GM10248 (cell line): ENCODE data around the gene TEX55.
"Not testable (repeated sequence)": the region's sequence is repeated elsewhere in the genome, so short reads cannot be mapped to it uniquely, and the experiment has no call there.

Experiments
- CTCF ChIA-PET: fragments of 300-600 bp; sonication (Branson Sonifier 250); formaldehyde crosslinking; extraction: SDS; loops from one replicate; lab custom pipeline; 2021; ENCODE audit warnings: antibody characterized with exemption; lab: Yijun Ruan, JAX
- POLR2A ChIA-PET: fragments of 350-650 bp; sonication (Branson Sonifier 250); formaldehyde crosslinking; extraction: SDS; loops from one replicate; lab custom pipeline; 2020; ENCODE audit warnings: antibody characterized with exemption; lab: Yijun Ruan, JAX
- DNase-seq: peaks from one replicate; pipeline ENCODE4 v3.0.0; 2012; ENCODE audit errors: extremely low spot score
- CTCF ChIP-seq: IDR thresholded peaks from 2 replicates; pipeline ENCODE4 v1.5.1; 2012; ENCODE audit warnings: mild to moderate bottlenecking, low read depth; ENCODE audit errors: extremely low read depth, missing control alignments, control extremely low read depth

The TEX55 gene

DNA sequence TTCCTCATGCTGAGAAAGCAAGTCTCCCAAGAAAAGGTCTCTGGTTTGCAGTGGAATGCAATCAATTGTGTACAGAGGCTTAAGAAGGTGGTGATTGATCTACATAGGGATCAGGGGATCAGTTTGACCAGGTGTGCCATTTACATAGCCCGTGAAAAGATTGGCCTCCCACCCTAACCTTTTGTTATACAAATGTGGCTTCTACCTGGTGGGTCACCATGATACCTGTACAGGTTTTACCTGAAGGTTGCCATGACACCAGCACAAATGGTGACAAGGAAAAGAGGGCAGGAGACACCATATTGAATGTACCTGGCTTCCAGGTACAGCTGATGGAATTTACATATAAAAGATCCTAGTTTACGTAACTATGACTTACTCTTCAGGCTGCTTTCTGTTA, 25.5 kb upstream of the TEX55 start:
- POLR2A ChIA-PET = no interaction called here
- no peak for DNase-seq
- no peak for TF ChIP-seq CTCF
- CTCF ChIA-PET = interaction anchor here (2.1 kb wide), 1 partner anchor 236 kb away, joined by 6 read pairs; no protein-coding TSS in a partner anchor

DNA sequence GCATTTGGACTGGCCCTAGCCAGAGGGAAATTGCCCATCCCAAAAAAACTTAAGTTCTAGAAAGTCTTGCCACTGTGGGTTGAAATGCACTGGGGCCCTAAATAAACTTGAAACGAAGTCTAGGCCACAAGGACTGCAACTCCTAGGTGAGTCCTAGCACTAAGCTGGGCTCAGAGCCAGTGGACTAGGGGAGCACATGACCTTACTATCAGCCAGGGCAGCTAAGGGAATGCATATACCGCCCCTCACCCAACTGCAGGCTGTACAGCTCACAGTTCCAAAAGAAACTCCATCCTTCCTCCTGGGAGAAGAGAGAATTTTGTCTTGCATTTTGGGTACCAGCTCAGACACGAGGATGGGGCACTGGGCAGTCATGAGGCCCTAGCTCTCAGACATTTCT, 23.6 kb upstream of the TEX55 start:
- no peak for TF ChIP-seq CTCF
- DNase-seq = no peak
- POLR2A ChIA-PET = no interaction called here
- CTCF ChIA-PET = interaction anchor here (1.4 to 2.1 kb wide), 3 partner anchors 22 to 237 kb away, joined by 3 to 6 read pairs (median 3); no protein-coding TSS in a partner anchor

DNA sequence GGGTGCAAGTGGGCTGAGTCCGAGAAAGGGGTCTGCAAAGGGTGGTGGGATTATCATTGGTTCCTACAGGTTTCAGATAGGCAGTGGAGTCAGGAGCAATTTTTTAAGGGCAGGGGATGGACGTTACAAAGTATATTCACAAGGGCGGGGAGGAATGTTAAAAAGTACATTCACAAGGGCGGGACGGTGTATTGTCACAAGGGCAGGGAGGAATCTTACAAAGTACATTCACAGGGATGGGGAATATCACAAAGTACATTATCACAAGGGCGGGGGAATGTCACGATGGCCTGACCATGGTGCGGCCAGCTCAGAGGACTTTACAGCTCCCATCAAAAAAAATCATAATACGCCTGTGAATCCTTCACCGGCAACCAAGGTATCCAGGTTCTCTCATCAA, 20.6 kb upstream of the TEX55 start:
- no peak for TF ChIP-seq CTCF
- CTCF ChIA-PET = interaction anchor here (1.0 to 1.4 kb wide), 3 partner anchors 20 to 241 kb away, joined by 3 to 4 read pairs (median 3); no protein-coding TSS in a partner anchor
- DNase-seq = no peak
- POLR2A ChIA-PET = no interaction called here

- ChIA-PET POLR2A (no interaction called here), CTCF (interaction anchor here (1.3 to 1.4 kb wide), 2 partner anchors 21 to 242 kb away, joined by 3 to 4 read pairs; no protein-coding TSS in a partner anchor)
- no peak for TF ChIP-seq CTCF
- no peak for DNase-seq
Observed at GRCh38 chr3:119125742-119126504, 20.0 kb upstream of the TEX55 start.

- POLR2A ChIA-PET, DNase-seq: not testable (repeated sequence)
- CTCF ChIA-PET = interaction anchor here (1.4 to 1.7 kb wide), 2 partner anchors 14 to 96 kb away, joined by 4 to 5 read pairs; partner anchors contain the start of gene IGSF11
Observed at GRCh38 chr3:119130291-119130690, 15.7 kb upstream of the TEX55 start.

DNA sequence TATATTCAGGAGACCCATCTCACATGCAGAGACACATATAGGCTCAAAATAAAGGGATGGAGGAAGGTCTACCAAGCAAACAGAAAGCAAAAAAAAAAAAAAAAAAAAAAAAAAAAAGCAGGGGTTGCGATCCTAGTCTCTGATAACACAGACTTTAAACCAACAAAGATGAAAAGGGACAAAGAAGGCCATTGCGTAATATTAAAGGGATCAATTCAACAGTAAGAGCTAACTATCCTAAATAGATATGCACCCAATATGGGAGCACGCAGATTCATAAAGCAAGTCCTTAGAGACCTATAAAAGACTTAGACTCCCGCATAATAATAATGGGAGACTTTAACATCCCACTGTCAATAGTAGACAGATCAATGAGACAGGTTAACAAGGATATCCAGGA, 13.7 kb upstream of the TEX55 start:
- DNase-seq, CTCF ChIA-PET, POLR2A ChIA-PET: not testable (repeated sequence)

GRCh38 chr3:119139360-119139759, 6.6 kb upstream of the TEX55 start:
- CTCF ChIA-PET = interaction anchor here (1.9 kb wide), 1 partner anchor 16 kb away, joined by 4 read pairs; no protein-coding TSS in a partner anchor
- DNase-seq, POLR2A ChIA-PET: not testable (repeated sequence)

- ChIA-PET CTCF (no interaction called here), POLR2A (no interaction called here)
- TF ChIP-seq CTCF = no peak
- DNase-seq = no peak
Observed at GRCh38 chr3:119140466-119140865, 5.5 kb upstream of the TEX55 start.
